Measurements from ENCODE around the gene ZNF688.

The ZNF688 gene

DNA sequence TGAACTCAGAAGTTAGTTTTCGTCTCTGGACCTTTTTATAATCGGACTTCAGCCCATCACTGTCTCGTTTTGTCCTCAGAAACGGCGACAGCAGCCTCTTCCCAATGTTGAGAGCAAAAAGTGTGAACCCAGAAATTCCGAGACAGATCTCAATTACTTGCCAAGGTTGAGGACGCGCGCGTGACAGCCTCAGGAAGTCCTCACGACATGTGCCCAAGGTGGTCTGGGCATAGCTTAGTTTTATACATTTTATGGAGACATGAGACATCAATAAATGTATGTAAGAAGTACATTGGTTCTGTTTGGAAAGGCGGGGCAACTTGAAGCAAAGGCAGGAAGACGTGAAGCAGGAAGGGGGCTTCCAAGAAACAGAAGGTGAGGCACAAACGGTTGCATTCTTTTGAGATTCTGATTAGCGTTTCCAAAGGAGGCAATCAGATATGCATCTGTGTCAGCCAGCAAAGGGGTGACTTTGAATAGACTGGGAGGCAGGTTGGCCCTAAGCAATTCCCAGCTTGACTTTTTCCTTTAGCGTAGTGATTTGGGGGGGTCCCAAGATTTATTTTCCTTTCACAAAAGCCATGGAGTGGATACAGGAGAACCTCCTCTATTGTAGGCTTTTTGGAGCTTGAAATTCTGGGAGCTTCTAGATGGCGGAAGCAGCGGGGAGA is 36.3 kb downstream of the ZNF688 start:
- in situ Hi-C loops (cut with MboI; ENCODE audit: low sequenced_read_pairs) = no loop called here

DNA sequence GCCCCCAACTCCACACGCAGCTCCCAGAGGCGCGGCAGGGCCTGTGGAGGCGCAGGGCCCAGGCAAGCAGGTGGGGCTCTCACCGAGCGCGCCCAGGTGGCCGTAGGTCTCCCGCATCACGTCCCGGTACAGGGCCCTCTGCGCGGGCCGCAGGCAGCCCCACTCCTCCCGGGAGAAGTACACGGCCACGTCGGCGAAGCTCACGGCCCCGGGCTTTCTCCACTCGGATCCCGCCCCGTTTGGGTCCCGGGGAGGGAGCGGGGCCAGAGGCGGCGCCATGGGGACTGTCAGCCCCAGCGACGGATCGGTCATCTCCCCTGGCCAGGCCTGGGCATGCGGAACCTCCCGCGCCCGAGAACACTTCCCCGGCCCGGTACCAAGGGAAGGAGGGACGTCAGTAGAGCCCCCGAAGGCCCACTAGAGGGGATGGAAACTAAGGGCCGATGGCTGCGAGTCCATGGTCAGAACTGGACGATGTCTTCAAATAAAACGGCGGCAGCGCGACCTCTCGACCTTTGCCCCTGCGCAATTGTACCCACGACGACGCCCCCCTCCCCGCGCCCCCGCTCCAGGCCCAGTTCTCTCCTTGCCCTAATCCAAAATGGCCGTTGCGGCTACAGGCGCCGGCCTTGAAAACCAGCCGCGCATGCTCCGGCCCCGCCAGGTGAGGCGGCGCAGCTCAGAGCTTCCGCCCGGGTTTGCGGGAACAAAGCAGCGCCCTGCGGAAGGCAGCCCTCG is 37.0 kb downstream of the ZNF688 start, which contains the start of gene ZNF747:
ZNF747 (minus strand) TSS at position 491 of the 738 bp plus-strand sequence; CDS start at position 312, 179 bp downstream.
- in situ Hi-C loops (cut with MboI; ENCODE audit: low sequenced_read_pairs) = no loop called here

DNA sequence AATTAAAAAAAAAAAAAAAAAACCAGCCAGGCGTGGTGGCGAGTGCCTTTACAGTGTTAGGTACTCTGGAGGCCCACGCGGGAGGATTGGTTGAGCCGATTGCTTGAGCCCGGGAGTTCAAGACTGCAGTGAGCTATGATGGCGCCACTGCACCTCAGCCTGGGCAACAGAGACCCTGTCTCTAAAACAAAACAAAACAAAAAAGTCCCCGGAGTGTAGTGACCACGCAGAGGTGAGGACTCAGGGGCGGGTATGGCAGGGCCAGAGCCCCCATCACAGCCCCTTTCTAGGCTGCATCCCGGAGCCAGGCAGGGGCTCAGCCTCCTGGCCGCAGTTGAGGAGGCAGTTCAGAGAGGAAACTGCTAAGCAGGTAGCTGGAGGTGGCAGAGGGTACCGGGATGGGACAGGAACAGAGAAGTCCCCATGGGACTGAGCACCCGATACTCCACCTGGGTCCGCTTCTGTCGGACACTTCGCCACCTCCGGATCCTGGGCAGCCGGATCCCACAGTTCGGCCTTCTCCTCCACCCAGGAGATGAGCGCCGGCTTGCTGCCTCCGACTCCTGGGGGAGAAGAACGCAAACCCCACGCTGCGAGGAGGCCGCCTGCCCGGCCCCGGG is 37.7 kb downstream of the ZNF688 start:
- in situ Hi-C loops (cut with MboI; ENCODE audit: low sequenced_read_pairs) = no loop called here

DNA sequence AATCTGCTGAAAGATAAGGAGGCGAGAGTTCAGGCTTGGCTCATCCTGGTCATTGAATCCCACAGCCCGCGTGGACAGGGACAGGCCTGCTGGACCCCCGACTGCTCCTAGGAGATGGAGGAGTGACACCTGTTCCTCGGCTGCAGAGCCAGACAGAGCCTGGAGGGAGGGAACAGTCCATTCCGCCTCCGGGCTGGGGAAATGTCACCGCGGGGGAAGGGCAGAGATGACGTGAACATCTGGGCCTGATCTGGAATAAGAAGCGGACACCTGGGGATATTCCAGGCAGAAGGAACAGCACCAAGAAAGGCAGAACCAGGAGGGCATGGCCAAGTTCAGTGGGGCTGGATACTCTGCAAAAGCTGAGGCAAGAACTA is 38.4 kb downstream of the ZNF688 start:
- in situ Hi-C loops (cut with MboI; ENCODE audit: low sequenced_read_pairs) = no loop called here

GRCh38 chr16:30532285-30533145 is 39.0 kb downstream of the ZNF688 start:
- in situ Hi-C loops (cut with MboI; ENCODE audit: low sequenced_read_pairs) = no loop called here

- in situ Hi-C loops (cut with MboI; ENCODE audit: low sequenced_read_pairs) = no loop called here
Observed at GRCh38 chr16:30530163-30531037, 41.1 kb downstream of the ZNF688 start.

DNA sequence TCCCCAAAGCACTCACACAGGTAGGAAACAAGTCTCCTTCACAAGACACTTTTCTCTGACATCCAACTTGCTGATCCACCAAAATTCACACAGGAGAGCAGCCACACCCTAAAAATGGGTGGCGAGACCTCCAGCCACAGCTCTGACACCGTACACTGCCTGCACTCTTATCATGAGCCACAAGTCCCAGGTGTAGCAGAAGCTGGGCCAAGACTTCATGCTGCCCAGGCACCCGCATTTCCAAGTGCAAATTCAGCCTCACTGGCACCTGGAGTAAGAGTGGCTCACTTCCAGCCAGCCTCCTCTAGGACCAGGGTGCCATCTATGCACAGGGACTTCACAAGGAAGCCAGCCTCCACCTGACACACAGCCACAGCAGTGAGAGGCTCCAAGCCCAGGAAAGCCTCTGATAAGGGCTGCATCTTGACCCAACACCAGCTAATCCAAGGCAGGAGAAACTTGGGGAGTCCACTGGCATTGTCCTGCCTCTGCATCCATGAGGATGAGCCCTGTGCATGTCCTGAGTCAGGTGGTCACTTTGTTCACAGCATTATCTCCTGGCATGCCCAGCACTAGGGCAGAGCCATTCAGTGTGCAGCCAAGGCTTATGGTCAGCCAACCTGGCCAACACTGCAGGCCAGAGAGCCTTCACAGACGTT is 42.6 kb downstream of the ZNF688 start:
- in situ Hi-C loops (cut with MboI; ENCODE audit: low sequenced_read_pairs) = no loop called here

DNA sequence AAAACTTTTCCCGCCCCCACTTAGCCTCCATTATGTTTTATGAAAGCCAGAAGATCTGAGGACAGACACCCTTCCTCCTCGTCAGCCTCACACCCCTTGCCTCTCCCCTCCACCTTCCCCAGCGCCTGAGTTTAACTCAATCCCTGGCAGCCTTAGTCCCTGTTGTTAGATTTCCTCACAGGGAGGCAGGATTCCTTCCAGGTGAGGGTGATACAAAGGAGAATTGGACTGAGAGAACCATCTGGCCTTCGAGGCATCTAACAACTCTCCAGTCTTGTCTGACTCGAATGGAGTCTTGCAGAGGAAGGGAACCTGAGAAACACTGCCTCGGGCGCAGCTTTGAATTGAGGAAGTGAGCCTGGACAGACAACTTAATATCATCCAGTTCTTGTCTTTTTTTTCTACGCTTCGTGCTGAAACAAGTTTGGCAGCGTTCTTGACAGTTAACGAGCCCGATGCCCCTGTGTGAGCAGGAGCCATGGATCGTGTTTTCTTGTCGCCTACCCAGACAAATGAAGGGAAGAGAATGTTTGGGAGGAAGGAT is 43.8 kb downstream of the ZNF688 start:
- in situ Hi-C loops (cut with MboI; ENCODE audit: low sequenced_read_pairs) = no loop called here

DNA sequence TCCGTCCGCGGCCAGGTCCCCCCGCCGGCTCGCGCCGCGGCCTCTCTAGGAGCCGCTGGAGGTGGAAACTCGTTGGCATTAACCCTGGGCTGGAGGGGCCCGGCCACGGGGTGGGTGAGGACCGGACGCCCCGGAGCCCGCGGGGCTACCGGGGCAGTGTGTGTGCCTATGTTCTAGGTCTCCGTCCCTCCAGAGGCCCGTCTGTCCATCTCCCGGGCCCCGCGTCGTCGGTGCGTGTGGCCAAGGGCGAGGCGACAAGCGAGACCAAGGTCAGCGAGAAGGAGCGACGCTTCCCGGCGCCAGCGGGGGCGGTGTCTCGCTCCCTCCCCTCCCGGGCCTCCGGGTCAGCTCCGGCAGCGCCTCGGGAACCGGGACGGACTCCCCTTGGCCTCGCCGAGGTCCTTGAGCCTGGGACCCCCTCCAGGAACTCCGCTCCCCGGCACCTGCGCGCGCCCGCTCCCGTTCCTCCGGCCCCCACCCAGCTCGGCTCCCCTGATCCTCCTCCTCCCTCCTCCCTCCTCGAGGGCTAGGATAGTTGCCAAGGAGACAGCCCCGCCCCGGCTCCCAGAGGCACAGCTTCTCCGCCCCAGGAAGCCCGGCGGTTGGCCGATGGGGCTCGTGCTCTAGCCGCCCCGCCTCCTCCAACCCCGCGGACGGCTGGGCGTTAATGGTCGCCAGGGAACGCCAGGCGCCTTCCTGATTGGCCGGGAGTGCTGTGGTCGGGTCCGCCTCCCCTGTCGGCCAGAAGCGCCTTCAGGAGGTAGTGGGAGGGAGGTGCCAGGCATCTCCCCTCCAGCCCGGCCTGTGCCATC is 44.5 kb downstream of the ZNF688 start:
- in situ Hi-C loops (cut with MboI; ENCODE audit: low sequenced_read_pairs) = no loop called here

- in situ Hi-C loops (cut with MboI; ENCODE audit: low sequenced_read_pairs) = no loop called here
Observed at GRCh38 chr16:30526137-30526822, 45.2 kb downstream of the ZNF688 start, which contains the start of gene ZNF768. TSS of gene ZNF768 (minus strand) at chr16:30526566. CDS start at chr16:30526413, 153 bp downstream.

- in situ Hi-C loops (cut with MboI; ENCODE audit: low sequenced_read_pairs) = no loop called here
Observed at GRCh38 chr16:30525844-30526136, 45.7 kb downstream of the ZNF688 start.

DNA sequence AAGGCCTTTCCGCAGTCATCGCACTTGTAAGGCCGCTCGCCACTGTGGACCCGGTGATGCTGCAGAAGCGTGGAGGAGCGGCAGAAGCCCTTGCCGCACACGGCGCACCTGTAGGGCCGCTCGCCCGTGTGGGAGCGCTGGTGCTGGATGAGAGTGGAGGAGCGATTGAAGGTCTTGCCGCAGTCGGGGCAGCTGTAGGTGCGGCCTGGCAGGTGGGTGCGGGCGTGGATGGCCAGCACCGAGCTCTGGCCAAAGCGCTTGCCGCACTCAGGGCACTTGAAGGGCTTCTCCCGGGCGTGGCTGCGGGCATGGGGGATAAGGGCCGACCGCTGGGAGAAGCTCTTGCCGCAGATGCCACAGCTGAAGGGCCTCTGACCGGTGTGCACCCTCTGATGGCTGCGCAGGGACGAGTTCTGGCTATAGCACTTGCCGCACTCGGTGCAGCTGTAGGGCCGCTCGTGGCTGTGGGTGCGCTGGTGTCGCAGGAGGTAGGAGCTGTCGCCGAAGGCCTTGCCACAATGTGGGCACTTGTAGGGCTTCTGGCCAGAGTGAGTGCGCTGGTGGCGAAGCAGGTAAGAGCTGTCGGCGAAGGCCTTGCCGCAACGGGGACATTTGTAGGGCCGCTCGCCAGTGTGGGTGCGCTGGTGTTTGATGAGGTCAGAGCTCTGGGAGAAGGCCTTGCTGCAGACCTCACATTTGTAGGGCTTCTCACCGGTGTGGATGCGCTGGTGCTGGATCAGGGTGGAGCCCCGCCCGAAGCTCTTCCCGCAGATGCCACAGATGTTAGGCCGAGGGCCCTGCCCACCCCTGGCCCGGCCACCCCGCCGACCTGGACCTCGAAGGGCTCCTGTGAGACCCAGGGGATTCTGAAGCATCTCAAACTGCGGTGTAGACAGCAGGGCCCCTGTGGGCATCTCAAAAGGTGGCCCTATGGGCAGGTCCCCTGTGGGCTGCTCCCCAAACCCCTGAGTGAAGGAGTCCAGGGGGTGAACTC is 46.6 kb downstream of the ZNF688 start:
- in situ Hi-C loops (cut with MboI; ENCODE audit: low sequenced_read_pairs) = loop anchor here (5.0 kb wide), 1 partner anchor 38 kb away; no protein-coding TSS in a partner anchor

GRCh38 chr16:30523768-30524574 is 47.5 kb downstream of the ZNF688 start:
- in situ Hi-C loops (cut with MboI; ENCODE audit: low sequenced_read_pairs) = loop anchor here (5.0 kb wide), 1 partner anchor 37 kb away; no protein-coding TSS in a partner anchor

GRCh38 chr16:30522702-30523463 is 48.6 kb downstream of the ZNF688 start:
- in situ Hi-C loops (cut with MboI; ENCODE audit: low sequenced_read_pairs) = loop anchor here (5.0 kb wide), 1 partner anchor 36 kb away; no protein-coding TSS in a partner anchor
